ENCODE results near the gene RABGEF1.

DNA sequence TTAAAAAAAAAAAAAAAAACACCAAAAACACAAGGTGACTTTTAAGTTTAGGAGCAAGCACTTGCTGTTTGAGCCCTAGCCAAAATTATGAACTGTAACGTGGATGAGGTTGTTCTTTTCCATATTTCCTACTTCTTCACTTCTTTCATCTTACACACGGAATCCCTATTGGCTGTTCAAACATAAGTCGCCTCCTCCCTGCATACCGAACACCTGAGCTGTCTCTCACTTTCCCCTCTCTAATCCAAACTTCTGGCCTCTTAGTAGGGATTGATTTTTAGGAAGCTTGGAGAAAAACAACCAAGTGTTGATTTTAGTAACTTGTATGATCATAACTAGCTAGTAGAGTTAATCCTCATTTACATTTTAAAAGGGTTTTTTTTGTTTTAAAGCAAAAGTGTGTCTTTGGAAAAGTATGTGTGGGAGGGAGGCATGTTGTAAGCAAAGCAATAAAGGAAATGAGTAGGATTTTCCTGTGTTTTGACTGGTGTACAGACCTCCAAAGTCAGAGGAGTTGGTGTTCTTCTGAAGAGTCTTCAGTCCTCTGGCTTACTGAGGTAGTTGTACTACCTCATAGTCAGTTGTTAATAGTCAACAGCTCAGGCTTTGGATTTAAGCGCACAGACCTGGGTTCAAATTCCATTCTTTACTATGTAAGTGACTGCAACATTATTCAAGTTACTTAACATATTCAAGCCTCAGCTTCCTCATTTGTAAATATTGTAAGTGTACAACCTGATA is 39.3 kb downstream of the RABGEF1 start:
- no peak for TF ChIP-seq CTCF (IDR thresholded peaks at IDR 0.05)
- no peak for TF ChIP-seq REST (IDR thresholded peaks at IDR 0.05; ENCODE audit: insufficient read depth in 1 of 2, low read depth in 2 of 2, low read length in 1 of 2)
- no peak for TF ChIP-seq POLR2AphosphoS5 (IDR thresholded peaks at IDR 0.05; ENCODE audit: low read depth, low read length)
- no peak for TF ChIP-seq TCF7L2 (IDR thresholded peaks at IDR 0.05; ENCODE audit: low read depth, low read length)
- TF ChIP-seq SIN3A (IDR thresholded peaks at IDR 0.05; ENCODE audit: borderline replicate concordance, insufficient read depth, low read depth, low read length) = no peak

Measured in Panc1 (cell line).